Keratinocyte (primary cell): Measurements from ENCODE around the gene NUFIP2. TPM values are rescaled to one million over a fixed set of nuclear protein-coding genes. Genes with fewer than 3 reads are reported as not detected.
"Not testable (repeated sequence)": the region's sequence is repeated elsewhere in the genome, so short reads cannot be mapped to it uniquely, and the experiment has no call there.

Source experiments
- DNase-seq: peaks from one replicate; pipeline ENCODE4 v3.0.0-alpha.2; 2011; ENCODE audit warnings: low read depth, missing footprints, low spot score
- FAIRE-seq: peaks from 2 replicates; lab custom pipeline; 2011; peaks lifted over from hg19 to GRCh38; lab: Jason Lieb, UNC
- H2AFZ ChIP-seq: 2 replicates; pipeline ENCODE4 v1.6.0; 2012; ENCODE audit warnings: low read length, control low read depth, inconsistent platforms; ENCODE audit not compliant: control insufficient read depth
- H3K27ac ChIP-seq: 2 replicates; pipeline ENCODE4 v1.5.1; 2011; ENCODE audit warnings: low read length; ENCODE audit not compliant: control insufficient read depth, insufficient read depth
- H3K27me3 ChIP-seq: 3 replicates; pipeline ENCODE4 v1.6.0; 2011; ENCODE audit warnings: low read length; ENCODE audit not compliant: control insufficient read depth, insufficient read depth; ENCODE audit errors: extremely low read depth
- H3K36me3 ChIP-seq, 2 experiments: 2 replicates in 1 of 2; 3 replicates in 1 of 2; pipeline ENCODE4 v1.5.1; 2011; ENCODE audit warnings: low read length in 2 of 2, mild to moderate bottlenecking in 1 of 2; ENCODE audit not compliant: control insufficient read depth in 2 of 2, insufficient read depth in 2 of 2; ENCODE audit errors: extremely low read depth in 1 of 2
- H3K4me1 ChIP-seq: 3 replicates; pipeline ENCODE4 v1.5.1; 2011; ENCODE audit warnings: low read length; ENCODE audit not compliant: control insufficient read depth, insufficient read depth; ENCODE audit errors: extremely low read depth
- H3K4me2 ChIP-seq: 3 replicates; pipeline ENCODE4 v1.6.0; 2011; ENCODE audit warnings: low read depth, low read length; ENCODE audit not compliant: control insufficient read depth, insufficient read depth; ENCODE audit errors: extremely low read depth
- H3K4me3 ChIP-seq, 3 experiments: fragments of 200-600 bp in 1 of 3; sonication (generic) in 1 of 3; 2 replicates in 2 of 3; 3 replicates in 1 of 3; pipeline ENCODE4 v1.5.1; 2011 to 2016; ENCODE audit warnings: low read length in 3 of 3, mild to moderate bottlenecking in 3 of 3, control low read depth in 2 of 3, inconsistent platforms in 1 of 3, low read depth in 1 of 3, mixed read lengths in 1 of 3, mixed run types in 1 of 3, moderate library complexity in 1 of 3; ENCODE audit not compliant: control insufficient read depth in 2 of 3, insufficient read depth in 2 of 3; ENCODE audit errors: extremely low read depth in 1 of 3
- H3K79me2 ChIP-seq: 2 replicates; pipeline ENCODE4 v1.6.0; 2012; ENCODE audit warnings: low read length; ENCODE audit not compliant: control insufficient read depth, insufficient read depth
- H3K9ac ChIP-seq: 3 replicates; pipeline ENCODE4 v1.6.0; 2011; ENCODE audit warnings: low read length; ENCODE audit not compliant: control insufficient read depth, insufficient read depth; ENCODE audit errors: extremely low read depth
- H3K9me1 ChIP-seq: 3 replicates; pipeline ENCODE4 v1.6.0; 2011; ENCODE audit warnings: low read length; ENCODE audit not compliant: control insufficient read depth, insufficient read depth; ENCODE audit errors: extremely low read depth
- H3K9me3 ChIP-seq: 2 replicates; pipeline ENCODE4 v1.5.1; 2012; ENCODE audit warnings: low read depth, low read length; ENCODE audit not compliant: control insufficient read depth
- H4K20me1 ChIP-seq: 3 replicates; pipeline ENCODE4 v1.6.0; 2011; ENCODE audit warnings: low read length; ENCODE audit not compliant: control insufficient read depth, insufficient read depth; ENCODE audit errors: extremely low read depth
- EZH2 ChIP-seq: IDR thresholded peaks from one replicate; pipeline ENCODE4 v1.6.1; 2012; ENCODE audit warnings: inconsistent platforms, mild to moderate bottlenecking, low read length, moderate library complexity
- dilution Hi-C: fragments of 300-500 bp; cut with MboI; formaldehyde crosslinking; loops from one replicate; pipeline ENCODE4 v1.7.0; 2020; ENCODE audit warnings: low sequenced_read_pairs; ENCODE audit not compliant: extremely low pct_ligation_motif_present
- polyA plus RNA-seq, 5 experiments: library from polyadenylated mRNA; depleted of rRNA in 3 of 5; stranded (reverse) in 3 of 5; stranded (forward) in 1 of 5; unstranded in 1 of 5; fragments of >200 nt; gene quantifications; 1 replicate in 1 of 5; 2 replicates in 3 of 5; 3 replicates in 1 of 5; pipeline versions ENCODE4 v1.2.1 to v1.2.3, GENCODE V29; 2011 to 2012; ENCODE audit warnings: missing spikeins in 2 of 5, low read depth in 1 of 5, low replicate concordance in 1 of 5
- TF ChIP-seq, protein P1 (sequence below), 3 experiments: IDR thresholded peaks in 1 of 3; conservative IDR thresholded peaks in 1 of 3; optimal IDR thresholded peaks in 1 of 3; 2 replicates in 2 of 3; 3 replicates in 1 of 3; pipeline versions ENCODE3 to v1.5.1; 2011; ENCODE audit warnings: low read length in 3 of 3, mild to moderate bottlenecking in 3 of 3, moderate library complexity in 2 of 3, control low read depth in 1 of 3, inconsistent platforms in 1 of 3; ENCODE audit not compliant: insufficient read depth in 2 of 3; ENCODE audit errors: extremely low read depth in 1 of 3

Gene NUFIP2
- polyA plus RNA-seq, 1 donor (not counting 4 experiments of a cell fraction or from before 2014, with no cell fraction given): 22.0 TPM

DNA sequence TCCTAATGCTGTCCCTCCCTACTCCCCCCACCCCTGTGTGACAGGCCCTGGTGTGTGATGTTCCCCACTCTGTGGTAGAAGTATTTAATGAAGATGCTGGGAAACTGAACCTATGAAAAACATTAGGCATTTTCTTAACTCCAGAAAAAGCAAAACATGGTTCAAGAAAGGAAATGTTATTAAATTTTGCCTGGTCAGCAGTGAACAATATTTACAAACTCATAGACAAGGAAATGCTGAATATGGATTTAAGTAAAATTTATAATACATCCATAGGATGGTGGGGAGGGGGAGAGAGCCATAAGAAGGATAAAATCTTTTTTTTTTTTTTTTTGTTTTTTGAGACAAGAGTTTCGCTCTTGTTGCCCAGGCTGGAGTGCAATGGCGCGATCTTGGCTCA lies 58.0 kb downstream of the NUFIP2 start:
- no peaks in the 10 kb centered on the region for H3K9me3 ChIP-seq
- H3K4me1 ChIP-seq: peaks cover 15% of the 10 kb centered on the region
- dilution Hi-C loops: no loop called here
- no peaks in the 10 kb centered on the region for H3K9me1 ChIP-seq
- H3K9ac ChIP-seq: no peak overlapping the region
- DNase-seq: no peak
- no peaks in the 10 kb centered on the region for H3K27me3 ChIP-seq
- no peaks in the 10 kb centered on the region for H3K79me2 ChIP-seq
- FAIRE-seq: no peak
- H4K20me1 ChIP-seq: no peaks in the 10 kb centered on the region
- no peak overlapping the region for H3K27ac ChIP-seq
- H2AFZ ChIP-seq: no peak overlapping the region
- H3K36me3 ChIP-seq: no peaks in the 10 kb centered on the region
- TF ChIP-seq, protein P1, sequence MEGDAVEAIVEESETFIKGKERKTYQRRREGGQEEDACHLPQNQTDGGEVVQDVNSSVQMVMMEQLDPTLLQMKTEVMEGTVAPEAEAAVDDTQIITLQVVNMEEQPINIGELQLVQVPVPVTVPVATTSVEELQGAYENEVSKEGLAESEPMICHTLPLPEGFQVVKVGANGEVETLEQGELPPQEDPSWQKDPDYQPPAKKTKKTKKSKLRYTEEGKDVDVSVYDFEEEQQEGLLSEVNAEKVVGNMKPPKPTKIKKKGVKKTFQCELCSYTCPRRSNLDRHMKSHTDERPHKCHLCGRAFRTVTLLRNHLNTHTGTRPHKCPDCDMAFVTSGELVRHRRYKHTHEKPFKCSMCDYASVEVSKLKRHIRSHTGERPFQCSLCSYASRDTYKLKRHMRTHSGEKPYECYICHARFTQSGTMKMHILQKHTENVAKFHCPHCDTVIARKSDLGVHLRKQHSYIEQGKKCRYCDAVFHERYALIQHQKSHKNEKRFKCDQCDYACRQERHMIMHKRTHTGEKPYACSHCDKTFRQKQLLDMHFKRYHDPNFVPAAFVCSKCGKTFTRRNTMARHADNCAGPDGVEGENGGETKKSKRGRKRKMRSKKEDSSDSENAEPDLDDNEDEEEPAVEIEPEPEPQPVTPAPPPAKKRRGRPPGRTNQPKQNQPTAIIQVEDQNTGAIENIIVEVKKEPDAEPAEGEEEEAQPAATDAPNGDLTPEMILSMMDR (optimal IDR thresholded peaks at IDR 0.05 in 1 of 3, IDR thresholded peaks at IDR 0.05 in 1 of 3, conservative IDR thresholded peaks at IDR 0.05 in 1 of 3; ENCODE audit: extremely low read depth in 1 of 3, insufficient read depth in 2 of 3, low read length in 3 of 3): no peak
- no peak for TF ChIP-seq EZH2
- H3K4me2 ChIP-seq: no peak overlapping the region
- H3K4me3 ChIP-seq: no peak overlapping the region

DNA sequence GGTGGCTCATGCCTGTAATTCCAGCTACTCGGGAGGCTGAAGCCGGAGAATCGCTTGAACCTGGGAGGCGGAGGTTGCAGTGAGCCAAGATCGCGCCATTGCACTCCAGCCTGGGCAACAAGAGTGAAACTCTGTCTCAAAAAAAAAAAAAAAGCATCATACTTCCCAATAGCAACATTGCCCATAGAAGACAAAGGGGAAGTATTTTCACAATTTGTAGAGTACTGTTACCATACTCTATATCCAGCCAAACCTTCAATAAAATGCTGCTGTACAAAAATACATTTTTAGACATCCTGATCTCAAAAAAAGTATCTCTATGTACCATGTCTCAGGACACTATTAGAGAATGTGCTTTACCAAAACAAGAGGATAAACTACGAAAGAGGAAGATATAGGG lies 59.0 kb downstream of the NUFIP2 start:
- H3K27ac ChIP-seq, H3K9me1 ChIP-seq, H3K4me2 ChIP-seq, H3K4me3 ChIP-seq, H3K4me1 ChIP-seq, DNase-seq, H3K27me3 ChIP-seq, dilution Hi-C loops, H3K9me3 ChIP-seq, H3K79me2 ChIP-seq, H4K20me1 ChIP-seq, H3K36me3 ChIP-seq, H3K9ac ChIP-seq, FAIRE-seq, H2AFZ ChIP-seq: not testable (repeated sequence)

DNA sequence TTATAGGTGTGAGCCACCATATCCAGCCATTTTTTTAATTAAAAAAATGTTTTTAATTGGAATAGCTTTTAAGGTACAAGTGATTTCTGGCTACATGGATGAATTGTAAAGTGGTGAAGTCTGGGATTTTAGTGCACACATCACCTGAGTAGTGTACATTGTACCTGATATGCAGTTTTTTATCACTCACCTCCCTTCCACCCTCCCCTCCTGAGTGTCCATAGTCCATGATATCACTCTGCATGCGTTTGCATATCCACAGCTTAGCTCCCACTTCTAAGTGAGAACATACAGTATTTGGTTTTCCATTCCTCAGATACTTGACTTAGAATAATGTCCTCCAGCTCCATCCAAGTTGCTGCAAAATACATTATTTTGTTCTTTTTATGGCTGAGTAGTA lies 60.6 kb downstream of the NUFIP2 start:
- no peaks in the 10 kb centered on the region for H3K79me2 ChIP-seq
- H4K20me1 ChIP-seq: no peaks in the 10 kb centered on the region
- H3K4me3 ChIP-seq: no peak overlapping the region
- no peaks in the 10 kb centered on the region for H3K9me3 ChIP-seq
- no peak overlapping the region for H2AFZ ChIP-seq
- DNase-seq (no peak), FAIRE-seq (no peak)
- H3K4me1 ChIP-seq: peaks cover 6% of the 10 kb centered on the region
- H3K4me2 ChIP-seq: no peak overlapping the region
- H3K27ac ChIP-seq: no peak overlapping the region
- H3K9ac ChIP-seq: no peak overlapping the region
- dilution Hi-C loops: no loop called here
- no peaks in the 10 kb centered on the region for H3K27me3 ChIP-seq
- H3K9me1 ChIP-seq: no peaks in the 10 kb centered on the region
- H3K36me3 ChIP-seq: no peaks in the 10 kb centered on the region
- no peak for TF ChIP-seq EZH2
- TF ChIP-seq, protein P1 (optimal IDR thresholded peaks at IDR 0.05 in 1 of 3, IDR thresholded peaks at IDR 0.05 in 1 of 3, conservative IDR thresholded peaks at IDR 0.05 in 1 of 3; ENCODE audit: extremely low read depth in 1 of 3, insufficient read depth in 2 of 3, low read length in 3 of 3): no peak
